Measurements from ENCODE around the gene ZBBX.
"Not testable (repeated sequence)": the region's sequence is repeated elsewhere in the genome, so short reads cannot be mapped to it uniquely, and the experiment has no call there.

The ZBBX gene

DNA sequence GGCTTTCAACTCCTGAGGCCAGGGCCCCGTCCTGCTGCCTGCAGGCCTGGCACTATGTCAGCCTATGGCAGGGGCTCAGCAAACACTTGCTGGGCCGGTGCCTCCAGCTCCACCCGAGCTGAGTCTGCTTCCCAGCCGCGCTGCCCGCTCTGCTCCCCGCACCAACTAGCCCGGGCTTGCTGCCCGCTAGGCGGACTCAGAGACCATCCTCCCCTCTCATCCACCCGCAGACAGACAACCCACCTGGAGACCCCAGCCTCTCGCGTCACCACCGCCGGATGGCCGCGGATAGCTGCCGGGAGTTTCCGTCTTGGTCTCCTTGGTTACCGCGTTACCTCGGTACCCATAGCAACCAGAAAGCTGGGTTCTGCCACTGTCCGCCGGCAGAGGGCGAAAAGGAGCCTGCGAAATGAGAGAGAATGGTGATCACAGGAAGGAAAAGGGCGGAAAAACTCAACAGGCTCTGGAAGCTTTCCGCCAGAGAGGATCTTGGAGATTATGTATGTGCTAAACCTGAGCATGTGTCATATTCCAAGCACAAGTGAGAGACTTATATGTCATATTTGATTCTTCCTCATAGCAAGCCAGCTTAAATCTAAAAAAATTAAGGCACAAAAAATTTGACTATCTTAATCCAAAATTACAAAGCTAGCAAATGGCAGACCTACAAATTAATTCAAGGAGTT, at the start of gene ZBBX:
ZBBX (minus strand) TSS at position 294 of the 686 bp plus-strand sequence. CDS start 7,396 bp downstream, outside the sequence.
- peak; percentile 88 for DNase-seq

GRCh38 chr3:167426962-167427361, 46.9 kb upstream of the ZBBX start:
- not testable (repeated sequence) for DNase-seq

GRCh38 chr3:167422396-167422795, 42.3 kb upstream of the ZBBX start:
- DNase-seq, result not testable (repeated sequence)

- no peak for DNase-seq
Measured at GRCh38 chr3:167409611-167410010, 29.5 kb upstream of the ZBBX start.

DNA sequence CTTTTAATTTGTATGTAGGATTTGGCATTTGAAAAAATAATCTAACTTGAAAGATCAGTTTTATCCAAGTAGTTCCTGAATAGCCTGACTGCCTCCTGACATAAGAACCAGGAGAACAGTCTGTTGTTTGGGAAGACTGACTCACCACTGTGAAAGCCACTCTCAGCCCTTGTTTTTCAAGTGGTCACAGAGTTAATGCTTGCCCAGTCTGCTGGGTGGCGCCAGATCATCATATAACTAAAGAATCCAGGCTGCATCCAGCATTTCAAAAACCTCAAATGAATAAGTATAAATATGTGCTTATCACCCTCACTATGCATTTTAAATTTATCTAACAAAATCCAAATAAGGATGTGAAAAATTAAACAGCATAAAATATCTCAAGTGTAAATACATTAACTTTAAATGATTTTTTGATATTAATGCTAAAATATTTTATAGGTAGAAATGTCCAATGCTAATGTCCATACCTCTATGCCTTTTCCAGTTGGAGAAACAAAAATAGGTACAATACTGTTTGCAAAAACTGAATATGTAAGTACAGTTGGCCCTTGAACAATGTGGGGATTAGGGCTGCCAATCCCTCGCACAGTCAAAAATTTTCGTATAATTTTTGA, 26.9 kb upstream of the ZBBX start:
- DNase-seq, result peak; percentile 53

DNA sequence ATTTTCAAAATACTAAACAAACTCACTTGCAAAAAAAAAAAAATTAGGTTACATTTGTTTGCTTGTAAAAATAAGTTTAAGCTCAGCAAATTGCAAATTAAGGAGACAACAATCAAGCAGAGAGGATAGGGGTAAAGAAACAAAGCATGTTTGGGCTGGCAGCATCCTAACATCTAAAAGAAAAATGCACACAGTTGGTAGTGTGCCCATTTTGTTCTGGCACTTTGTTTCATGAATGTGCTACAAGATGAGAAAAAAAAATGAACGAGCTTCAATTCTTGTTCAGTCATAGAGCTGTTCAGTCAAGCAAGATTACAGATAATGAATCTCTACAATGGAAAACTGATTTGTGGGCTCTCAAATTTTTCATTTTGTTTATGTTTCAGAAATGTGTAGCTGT, 17.7 kb upstream of the ZBBX start:
- DNase-seq, result no peak

- DNase-seq, result no peak
Measured at GRCh38 chr3:167396075-167396474, 16.0 kb upstream of the ZBBX start.

DNA sequence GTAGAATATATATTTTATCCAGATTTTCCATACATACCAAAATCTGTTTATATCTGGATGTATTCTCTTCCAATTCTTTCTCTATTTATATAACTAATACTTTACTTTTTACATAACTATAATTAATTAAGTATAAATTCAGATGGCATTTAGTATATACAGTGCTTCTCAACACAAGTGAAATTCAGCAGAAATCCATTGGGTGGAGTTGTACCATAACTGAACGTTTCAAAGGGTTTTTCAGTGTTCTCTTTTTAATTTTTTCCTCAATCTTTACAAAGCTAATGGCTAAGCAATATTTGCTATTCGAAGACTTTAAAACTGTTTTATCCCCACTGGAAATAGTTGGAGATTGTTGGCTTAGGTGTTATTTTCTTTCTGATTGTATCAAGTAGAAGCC, 13.9 kb upstream of the ZBBX start:
- DNase-seq, result no peak

DNA sequence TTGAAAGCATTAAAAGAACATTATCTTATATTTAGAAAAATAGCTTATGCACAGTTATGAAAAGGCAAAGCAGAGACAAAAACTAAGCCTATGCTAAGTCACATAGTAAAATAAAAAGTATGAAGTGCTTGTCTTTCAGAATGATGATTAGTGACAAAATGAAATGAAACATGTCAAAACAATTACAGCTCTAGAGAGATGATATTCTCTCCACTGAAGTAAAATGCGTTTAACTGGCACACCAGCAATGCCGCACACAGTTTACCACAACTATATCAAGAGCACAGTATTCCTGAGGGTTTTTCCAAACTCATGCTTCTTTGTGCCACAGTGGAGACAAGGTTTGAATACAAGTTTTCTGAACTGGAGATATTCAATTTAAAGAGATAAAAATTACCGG, 2.1 kb upstream of the ZBBX start:
- DNase-seq, result no peak

GRCh38 chr3:167375478-167375877, 4.6 kb downstream of the ZBBX start:
- no peak for DNase-seq

GRCh38 chr3:167372138-167372537, 8.0 kb downstream of the ZBBX start:
- no peak for DNase-seq

DNA sequence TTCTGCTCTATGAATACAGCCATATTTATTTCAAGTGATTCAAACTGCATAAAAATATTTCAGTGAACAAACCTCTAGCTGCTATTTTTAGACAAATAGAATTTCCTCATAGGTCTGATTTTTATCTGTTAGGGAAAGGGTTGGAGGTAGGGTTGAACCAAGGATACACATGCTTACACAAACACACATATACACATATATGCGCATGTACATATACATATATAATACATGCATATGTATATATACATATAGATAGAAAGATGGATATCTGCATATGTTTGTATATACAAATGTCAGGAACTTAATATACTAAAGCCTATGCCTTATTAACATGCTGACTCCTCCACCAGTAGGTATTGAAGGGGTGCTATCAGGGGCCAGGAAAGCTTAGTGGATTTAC, 18.1 kb downstream of the ZBBX start:
- no peak for DNase-seq

DNA sequence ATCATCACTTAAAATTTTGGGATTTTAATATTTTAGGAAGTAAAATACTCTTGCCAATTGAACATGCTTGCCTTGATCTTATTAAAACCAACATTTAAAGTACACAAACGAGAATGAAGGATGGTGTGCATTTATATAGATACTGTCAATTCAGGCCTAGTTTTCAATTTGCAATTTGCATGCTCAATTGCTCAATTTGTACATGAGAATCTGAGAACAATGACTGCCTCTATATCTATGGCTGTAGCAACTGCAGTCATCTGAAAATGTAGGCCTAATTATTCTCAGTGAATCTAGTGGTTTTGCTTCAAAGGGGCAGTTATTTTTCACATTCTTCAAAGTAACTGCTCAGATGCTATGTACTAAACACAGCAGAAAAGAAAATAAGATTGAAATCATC, 18.8 kb downstream of the ZBBX start:
- no peak for DNase-seq

GRCh38 chr3:167355446-167355845, 24.7 kb downstream of the ZBBX start:
- DNase-seq, result no peak

DNA sequence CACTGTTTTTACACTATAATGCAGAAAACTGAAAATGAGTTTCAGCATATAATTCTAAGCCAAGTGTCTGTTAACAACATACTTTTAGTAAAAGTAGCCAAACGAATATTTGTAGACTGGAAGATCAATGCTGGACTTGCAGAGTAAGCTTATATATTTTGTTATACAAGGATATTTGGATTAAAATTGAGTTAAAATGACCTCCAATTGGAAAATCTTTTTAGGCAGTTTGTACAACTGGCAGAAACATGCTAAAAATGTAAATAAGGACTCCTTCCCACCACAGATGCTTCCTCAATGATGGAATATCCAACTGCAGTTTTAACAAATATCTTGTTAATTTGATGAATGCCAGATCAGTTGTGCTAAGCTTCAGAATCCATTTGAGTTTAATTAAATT, 25.3 kb downstream of the ZBBX start:
- DNase-seq, result no peak

DNA sequence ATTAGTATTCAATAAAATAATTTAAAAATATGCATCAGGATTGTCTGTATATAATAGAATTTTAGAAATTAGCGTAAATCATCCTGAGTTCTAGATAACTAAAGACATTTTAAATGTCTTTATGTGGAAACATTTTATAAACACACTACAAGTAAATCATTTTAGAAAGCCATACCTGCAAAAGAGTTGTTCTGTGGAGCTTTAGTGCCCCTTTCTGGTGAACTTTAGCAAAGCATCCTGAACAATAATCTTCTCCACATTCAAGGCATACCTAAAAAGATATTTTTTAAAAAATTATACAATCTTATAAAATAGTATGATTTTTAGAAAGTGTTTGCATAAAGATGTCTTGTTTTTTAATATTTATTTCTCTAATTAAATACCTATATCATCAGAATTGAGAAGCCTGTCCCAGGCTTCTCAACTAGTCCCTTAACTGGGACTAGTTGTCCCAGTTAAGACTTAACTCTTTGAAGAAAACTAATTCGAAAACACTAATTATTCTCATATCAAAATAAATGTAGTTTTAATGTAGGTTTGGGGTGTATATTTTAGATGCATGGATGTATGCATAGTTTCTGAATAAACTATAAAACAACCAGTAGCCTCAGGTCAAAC, 29.7 kb downstream of the ZBBX start:
- DNase-seq, result no peak

GRCh38 chr3:167346171-167346570, 33.9 kb downstream of the ZBBX start:
- DNase-seq, result no peak

GRCh38 chr3:167330993-167331785, 48.9 kb downstream of the ZBBX start:
- no peak for DNase-seq

DNA sequence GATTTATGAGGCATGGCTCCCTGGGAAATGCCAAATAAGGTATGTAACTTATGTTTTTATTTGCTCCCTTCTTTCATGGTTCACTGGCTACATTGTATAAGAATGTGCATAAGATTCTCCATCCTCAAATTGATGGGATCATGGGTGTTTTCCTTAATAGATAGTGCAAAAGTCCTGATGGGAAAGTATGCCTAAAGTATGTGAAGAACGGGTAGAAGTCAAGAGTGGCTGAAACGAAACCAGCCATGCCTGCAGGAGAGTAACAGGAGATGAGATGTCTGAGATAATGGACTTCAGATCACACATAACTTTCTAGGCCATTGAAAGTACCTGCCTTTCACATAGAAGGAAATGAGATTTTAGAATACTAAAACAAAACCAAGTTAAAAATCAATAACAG, 56.5 kb downstream of the ZBBX start:
- DNase-seq, result no peak

- DNase-seq, result no peak
Measured at GRCh38 chr3:167318996-167319615, 61.0 kb downstream of the ZBBX start.

- no peak for DNase-seq
Measured at GRCh38 chr3:167318306-167318705, 61.8 kb downstream of the ZBBX start.

DNA sequence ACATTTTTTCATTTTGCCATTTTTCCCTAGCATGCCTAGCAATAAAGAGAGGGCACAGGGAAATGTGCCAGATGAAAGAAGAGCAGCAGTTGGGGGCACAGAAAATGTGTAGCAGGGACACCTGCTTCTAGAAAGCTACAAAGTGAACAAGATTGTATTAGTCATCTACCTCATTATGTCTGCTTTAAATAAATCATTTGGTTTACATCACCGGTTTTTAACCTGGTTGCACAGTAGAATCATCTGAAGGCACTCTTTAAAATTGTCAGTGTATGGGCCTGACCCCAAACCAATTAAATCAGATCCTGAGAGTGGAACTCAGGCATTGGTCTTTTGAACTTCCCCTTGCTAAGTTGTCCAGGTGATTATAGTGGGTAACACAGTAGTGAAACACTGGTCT, 73.8 kb downstream of the ZBBX start:
- no peak for DNase-seq

DNA sequence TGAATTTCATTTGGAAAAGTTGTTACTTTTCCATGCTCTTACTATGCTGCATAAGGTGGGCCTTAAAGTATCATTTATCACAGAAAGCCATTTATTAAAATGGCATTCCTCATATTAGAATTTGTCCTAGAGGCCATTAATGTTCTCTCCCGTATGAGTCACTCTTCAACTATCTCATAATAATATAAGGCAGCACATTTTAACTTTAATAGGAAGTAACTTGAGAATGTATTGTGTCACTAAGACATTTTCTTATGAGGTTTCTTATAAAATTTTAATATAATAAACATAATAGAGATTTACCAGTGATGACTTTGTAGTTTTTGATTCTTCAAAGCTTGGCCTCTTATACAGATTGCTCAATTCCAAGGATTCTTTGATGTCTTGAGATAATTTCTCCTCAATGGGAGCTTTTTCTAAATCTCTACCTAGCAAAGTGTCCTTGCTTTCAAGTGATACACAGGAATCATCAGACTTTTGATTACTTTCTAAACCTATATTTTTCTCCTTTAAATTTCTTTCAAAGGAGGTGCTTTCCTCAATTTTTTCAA, 74.7 kb downstream of the ZBBX start:
- DNase-seq, result no peak

Measured in NCI-H2107 (cell line).